ENCODE results near the gene TPX2.
"Not testable (repeated sequence)": the region's sequence is repeated elsewhere in the genome, so short reads cannot be mapped to it uniquely, and the experiment has no call there.

TPX2 gene

DNA sequence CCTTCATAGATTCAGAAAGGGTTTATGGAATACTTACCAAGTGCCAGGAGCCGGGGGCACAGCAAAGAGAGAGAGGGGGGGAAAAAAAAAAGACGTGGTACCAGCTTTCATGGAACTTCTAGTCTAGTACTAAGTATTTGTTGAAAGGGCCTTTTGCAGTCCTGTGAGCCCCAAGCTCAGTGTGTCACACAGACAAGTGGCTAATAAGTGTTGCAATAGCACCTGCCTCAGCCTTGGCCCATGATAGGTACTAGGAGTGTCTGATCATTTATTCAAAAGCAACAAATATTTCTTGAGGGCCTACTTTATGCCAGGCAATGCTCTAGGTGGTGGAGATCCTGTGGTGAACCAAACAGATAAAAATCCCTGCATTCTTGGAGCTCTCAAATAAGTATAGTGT is 88.0 kb downstream of the TPX2 start:
- DNase-seq (ENCODE audit: extremely low spot score, insufficient read length, low read depth) (no peak), FAIRE-seq (no peak)

GRCh38 chr20:31828016-31828415 is 88.9 kb downstream of the TPX2 start:
- FAIRE-seq; DNase-seq (ENCODE audit: extremely low spot score, insufficient read length, low read depth): not testable (repeated sequence)

- DNase-seq (ENCODE audit: extremely low spot score, insufficient read length, low read depth) (no peak), FAIRE-seq (no peak)
Observed at GRCh38 chr20:31829731-31830130, 90.6 kb downstream of the TPX2 start.

DNA sequence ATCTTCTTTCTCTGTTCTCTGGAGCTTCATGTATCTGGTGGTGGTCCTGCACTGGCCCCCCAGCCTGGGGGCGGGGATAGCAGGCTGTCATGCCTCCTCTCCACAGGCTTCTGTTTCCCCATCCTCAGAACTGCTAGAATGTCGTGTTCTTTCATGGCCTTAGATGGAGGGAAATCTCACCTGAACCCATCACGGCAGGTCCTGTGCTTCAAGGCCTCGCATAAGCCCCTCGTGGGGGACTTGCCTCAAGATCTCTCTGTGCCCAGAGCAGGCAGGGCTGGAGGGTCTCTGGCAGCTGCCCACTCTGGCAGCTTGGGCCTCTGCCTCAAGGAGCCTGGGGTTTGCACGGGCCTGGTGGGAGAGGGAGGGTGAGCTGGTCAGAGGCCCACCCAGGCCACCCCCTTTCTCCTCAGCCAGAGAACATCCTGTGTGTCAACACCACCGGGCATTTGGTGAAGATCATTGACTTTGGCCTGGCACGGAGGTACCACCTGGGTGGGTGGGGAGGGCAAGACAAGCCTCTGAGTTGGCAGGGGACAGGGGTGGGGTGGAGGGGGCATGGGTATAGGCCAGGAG is 91.4 kb downstream of the TPX2 start:
- no peak for FAIRE-seq
- no peak for DNase-seq (ENCODE audit: extremely low spot score, insufficient read length, low read depth)

DNA sequence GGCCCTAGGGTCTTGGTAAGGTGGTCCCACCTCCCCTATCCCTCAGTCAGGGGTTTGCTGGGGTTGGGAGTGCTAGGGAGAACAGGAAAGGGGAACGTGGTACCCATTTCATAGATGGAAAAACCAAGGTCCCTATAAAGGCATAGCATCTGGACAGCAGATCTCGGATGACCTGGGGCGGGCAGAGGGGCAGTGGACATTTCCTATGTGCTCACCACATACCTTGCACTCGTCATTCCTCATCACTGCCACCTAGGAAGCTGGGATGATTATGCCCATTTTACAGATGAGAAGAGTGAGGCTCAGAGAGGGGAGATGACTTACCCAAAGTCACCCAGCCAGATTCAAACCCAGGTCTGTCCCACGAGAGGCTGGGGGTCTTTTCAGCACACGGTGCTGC is 92.1 kb downstream of the TPX2 start:
- FAIRE-seq (no peak), DNase-seq (ENCODE audit: extremely low spot score, insufficient read length, low read depth) (no peak)

DNA sequence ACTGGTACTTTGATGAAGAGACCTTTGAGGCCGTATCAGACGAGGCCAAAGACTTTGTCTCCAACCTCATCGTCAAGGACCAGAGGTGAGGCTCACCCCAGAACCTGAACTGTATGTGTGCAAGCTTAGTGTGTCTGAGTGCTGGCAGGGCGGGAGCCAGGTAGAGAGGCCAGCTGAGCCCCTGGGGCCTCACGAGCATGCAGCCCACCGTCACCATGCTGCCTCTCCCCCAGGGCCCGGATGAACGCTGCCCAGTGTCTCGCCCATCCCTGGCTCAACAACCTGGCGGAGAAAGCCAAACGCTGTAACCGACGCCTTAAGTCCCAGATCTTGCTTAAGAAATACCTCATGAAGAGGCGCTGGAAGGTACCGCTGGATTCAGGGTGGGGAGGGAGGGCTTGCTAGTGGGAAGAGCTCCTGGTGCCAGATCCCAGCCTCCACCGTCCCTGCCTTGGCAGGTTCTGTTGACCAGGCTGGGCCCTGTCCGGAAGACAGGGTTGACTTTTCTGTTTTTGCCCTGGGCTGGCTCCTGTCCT is 92.7 kb downstream of the TPX2 start:
- FAIRE-seq (no peak), DNase-seq (ENCODE audit: extremely low spot score, insufficient read length, low read depth) (no peak)

DNA sequence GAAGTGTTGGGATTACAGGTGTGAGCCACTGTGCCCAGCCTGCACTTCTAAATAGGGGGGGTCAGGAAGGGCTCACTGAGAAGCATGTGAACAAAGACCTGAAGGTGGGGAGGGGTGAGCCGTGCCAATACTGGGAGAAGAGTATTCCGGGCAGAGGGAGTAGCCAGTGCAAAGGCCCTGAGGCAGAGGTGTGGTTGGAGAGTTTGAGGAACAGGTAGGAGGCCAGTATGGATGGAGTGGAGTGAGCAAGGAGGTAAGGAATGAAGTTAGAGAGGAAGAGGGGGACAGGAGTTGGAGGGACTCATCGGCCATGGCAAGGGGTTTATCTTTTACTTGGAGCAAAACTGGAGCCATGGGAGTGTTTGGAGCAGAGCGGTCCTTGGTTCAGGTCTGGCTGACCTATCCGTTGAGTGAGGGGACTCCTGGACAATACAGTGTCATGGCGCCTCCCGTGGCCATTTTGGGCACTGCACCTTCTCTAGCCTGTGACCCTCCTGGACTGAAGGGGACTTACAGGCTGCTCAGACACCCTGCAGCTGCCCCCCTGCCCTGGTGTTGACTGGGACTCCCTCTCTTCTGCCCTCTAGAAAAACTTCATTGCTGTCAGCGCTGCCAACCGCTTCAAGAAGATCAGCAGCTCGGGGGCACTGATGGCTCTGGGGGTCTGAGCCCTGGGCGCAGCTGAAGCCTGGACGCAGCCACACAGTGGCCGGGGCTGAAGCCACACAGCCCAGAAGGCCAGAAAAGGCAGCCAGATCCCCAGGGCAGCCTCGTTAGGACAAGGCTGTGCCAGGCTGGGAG is 94.2 kb downstream of the TPX2 start:
- peak; percentile 15 for FAIRE-seq

GRCh38 chr20:31833931-31834521 is 94.9 kb downstream of the TPX2 start:
- DNase-seq (ENCODE audit: extremely low spot score, insufficient read length, low read depth) (no peak), FAIRE-seq (no peak)

More for the DNA sequence above, 94.2 kb downstream of the TPX2 start:
- peak; percentile 55 for DNase-seq (ENCODE audit: extremely low spot score, insufficient read length, low read depth)

GRCh38 chr20:31835554-31835953 is 96.5 kb downstream of the TPX2 start:
- no peak for FAIRE-seq
- no peak for DNase-seq (ENCODE audit: extremely low spot score, insufficient read length, low read depth)

- peak; percentile 51 for DNase-seq (ENCODE audit: extremely low spot score, insufficient read length, low read depth)
- FAIRE-seq: peak; percentile 64
Observed at GRCh38 chr20:31835977-31836852, 97.1 kb downstream of the TPX2 start.

DNA sequence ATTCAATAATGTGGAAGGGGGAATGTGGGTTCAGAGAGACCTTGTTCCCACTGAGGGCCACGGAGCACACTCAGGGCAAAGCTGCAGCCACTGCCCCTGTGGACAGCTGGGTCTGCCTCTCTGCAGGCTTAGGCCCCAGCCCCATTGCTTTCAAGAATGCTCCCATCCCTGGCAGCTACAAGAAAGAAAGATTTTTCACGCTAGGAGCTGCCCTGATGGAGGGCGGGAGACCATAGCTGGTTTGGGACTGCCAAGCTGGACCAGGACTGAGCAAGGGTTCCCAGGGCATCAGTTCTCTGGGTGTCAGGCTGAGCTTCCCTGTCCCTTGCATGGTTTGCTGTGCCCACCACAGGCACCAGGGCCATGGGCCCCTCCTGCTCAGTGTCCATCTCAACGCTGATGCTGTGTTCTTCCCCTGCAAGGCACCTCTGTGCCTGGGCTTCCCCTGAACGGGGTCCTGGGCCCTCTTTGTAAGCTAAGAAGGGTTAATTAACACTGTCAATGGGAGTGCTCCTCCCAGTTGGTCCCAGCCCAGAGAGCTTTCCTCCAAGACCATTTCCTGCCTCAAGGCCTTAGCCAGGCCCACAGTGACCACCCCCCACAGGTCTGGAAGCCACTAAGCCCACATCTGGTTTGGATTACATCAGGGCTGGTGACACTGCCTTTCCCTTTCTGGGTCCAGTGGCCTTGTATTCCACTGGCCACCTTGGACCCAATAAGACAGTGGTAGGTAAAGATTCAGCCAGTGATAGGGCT is 97.9 kb downstream of the TPX2 start:
- DNase-seq (ENCODE audit: extremely low spot score, insufficient read length, low read depth) (no peak), FAIRE-seq (no peak)

DNA sequence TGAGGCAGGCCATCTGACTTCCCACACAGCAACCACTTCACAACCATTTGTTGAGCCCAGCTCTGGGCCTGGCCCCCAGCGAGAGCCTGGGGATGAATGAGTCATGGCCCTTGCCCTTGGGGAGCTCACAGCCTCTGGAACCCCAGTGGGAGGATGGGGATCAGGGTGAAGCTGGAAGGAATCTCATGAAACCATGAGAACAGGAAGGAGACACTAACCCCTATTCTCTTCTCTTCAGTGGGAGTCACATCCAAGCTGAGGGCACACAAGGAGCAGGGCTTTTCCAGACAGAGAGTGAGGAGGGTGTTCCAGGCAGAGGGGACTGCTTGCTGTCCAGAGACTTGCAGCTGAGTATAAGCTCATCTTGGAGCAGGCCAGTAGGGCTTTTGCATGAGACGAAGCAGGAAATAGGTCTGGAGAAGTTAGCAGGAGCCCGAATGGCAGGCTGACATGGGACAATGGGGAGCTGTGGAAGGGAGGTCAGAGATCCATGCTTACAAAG is 98.9 kb downstream of the TPX2 start:
- FAIRE-seq: no peak
- DNase-seq (ENCODE audit: extremely low spot score, insufficient read length, low read depth): no peak

DNA sequence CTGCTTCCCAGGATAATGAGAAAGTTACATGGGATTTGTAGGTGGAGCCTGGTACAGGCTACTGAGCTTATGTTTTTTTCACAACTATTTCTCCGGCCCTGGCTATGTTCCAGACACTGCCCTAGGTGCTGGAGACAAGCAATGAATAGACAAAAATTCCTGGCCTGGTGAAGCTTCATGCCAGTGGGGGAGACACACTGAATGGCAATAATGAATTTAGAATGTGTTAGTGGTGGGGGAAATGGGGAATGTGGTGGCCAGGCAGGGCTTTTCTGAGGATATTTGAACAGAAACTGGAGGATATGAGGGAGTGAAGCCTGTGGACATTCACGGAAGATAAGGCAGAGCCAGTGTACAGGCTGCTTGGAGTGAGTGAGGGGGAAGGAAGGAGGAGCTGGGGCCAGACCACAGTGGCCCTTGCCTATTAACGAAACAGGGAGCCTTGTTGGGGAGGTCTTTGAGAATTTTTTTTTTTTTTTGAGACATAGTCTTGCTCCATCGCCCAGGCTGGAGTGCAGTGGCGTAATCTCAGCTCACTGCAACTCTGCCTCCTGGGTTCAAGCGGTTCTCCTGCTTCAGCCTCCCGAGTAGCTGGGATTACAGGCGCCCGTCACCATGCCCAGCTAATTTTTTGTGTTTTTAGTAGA is 99.7 kb downstream of the TPX2 start:
- FAIRE-seq: no peak
- no peak for DNase-seq (ENCODE audit: extremely low spot score, insufficient read length, low read depth)

GRCh38 chr20:31839782-31840487 is 100.8 kb downstream of the TPX2 start:
- FAIRE-seq (no peak), DNase-seq (ENCODE audit: extremely low spot score, insufficient read length, low read depth) (no peak)

GRCh38 chr20:31840906-31841816 is 102.1 kb downstream of the TPX2 start:
- DNase-seq (ENCODE audit: extremely low spot score, insufficient read length, low read depth): no peak
- FAIRE-seq: no peak

GRCh38 chr20:31841928-31842327 is 102.8 kb downstream of the TPX2 start:
- FAIRE-seq (no peak), DNase-seq (ENCODE audit: extremely low spot score, insufficient read length, low read depth) (no peak)

- FAIRE-seq: no peak
- no peak for DNase-seq (ENCODE audit: extremely low spot score, insufficient read length, low read depth)
Observed at GRCh38 chr20:31842471-31843157, 103.5 kb downstream of the TPX2 start.
